Peyer's patch (tissue), 4 donors: ENCODE data around the gene NFKBIB.

Experiments used
- POLR2A ChIP-seq, 2 donors: fragments of 450-650 bp; IDR thresholded peaks; one replicate each; pipeline ENCODE4 v1.5.1; 2017; ENCODE audit warnings: antibody characterized with exemption in 2 of 2, mild to moderate bottlenecking in 2 of 2, moderate library complexity in 2 of 2
- TF ChIP-seq, protein P1 (sequence below), 6 experiments: fragments of 450-650 bp in 4 of 6; fragments of 200-600 bp in 2 of 6; sonication (generic) in 1 of 6; IDR thresholded peaks; one replicate each; pipeline ENCODE4 v1.5.1; 2017 to 2019; ENCODE audit warnings: antibody characterized with exemption in 6 of 6, mild to moderate bottlenecking in 3 of 6, moderate library complexity in 1 of 6

DNA sequence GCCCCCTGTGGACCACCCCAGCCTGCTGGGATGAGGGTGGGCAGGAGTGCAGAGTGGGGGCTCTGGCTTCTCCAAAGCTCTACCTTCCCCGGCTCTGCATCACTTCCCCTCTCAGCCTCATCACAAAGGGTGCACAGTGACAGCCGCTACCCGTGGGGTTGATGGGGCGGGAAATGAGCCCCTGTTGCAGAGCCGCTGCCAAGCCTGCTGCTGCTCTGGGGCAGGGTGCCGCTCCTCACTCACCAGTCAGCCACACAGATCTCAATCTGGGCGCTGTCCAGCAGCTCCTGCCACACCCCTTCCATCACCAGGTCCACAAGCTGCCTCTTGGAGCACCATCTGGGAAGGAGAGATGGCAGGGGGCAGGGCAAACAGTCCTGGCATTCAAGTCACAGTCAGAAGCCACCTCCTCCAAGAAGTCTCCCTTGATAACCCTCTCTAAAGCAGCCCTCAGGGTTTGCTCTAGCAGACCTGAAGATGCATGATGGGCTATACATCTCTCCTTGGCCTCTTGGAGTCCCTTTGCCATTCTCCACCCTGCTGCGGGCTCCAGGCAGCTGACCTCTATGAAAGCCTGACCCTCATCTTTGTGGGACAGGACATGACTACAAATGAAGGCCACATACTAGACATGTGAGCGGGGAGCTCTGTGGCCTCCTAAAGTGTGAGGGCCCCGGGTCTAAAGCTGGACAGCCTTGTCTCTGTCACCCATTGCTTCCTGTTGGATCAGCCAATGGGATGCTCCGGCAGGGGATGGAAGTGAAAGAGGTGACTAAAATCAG, 46.7 kb downstream of the NFKBIB start:
- TF ChIP-seq, protein P1, sequence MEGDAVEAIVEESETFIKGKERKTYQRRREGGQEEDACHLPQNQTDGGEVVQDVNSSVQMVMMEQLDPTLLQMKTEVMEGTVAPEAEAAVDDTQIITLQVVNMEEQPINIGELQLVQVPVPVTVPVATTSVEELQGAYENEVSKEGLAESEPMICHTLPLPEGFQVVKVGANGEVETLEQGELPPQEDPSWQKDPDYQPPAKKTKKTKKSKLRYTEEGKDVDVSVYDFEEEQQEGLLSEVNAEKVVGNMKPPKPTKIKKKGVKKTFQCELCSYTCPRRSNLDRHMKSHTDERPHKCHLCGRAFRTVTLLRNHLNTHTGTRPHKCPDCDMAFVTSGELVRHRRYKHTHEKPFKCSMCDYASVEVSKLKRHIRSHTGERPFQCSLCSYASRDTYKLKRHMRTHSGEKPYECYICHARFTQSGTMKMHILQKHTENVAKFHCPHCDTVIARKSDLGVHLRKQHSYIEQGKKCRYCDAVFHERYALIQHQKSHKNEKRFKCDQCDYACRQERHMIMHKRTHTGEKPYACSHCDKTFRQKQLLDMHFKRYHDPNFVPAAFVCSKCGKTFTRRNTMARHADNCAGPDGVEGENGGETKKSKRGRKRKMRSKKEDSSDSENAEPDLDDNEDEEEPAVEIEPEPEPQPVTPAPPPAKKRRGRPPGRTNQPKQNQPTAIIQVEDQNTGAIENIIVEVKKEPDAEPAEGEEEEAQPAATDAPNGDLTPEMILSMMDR (IDR thresholded peaks at IDR 0.05) = no peak
- TF ChIP-seq POLR2A (IDR thresholded peaks at IDR 0.05) = no peak
